ENCODE results near the gene DEFB113.

DNA sequence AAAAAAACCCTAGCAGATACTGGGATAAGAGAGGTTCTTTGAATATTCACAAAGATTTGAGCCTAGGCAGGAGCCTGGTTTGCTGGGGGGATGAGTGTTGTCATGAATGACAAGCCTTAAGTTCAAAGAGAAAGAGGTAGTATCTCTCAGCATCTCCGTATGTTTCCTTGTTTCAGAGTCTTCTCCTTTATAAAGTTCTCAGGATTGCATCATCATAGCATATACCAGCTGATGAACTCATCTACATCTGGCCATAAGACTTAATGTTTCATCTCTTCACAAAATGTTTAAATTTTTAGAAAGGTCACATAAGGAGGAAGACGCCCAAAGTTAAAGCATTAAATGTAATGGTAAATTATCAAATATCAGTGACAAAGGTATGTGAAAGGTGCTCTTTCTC lies 22.6 kb downstream of the DEFB113 start:
- TF ChIP-seq, protein P1, sequence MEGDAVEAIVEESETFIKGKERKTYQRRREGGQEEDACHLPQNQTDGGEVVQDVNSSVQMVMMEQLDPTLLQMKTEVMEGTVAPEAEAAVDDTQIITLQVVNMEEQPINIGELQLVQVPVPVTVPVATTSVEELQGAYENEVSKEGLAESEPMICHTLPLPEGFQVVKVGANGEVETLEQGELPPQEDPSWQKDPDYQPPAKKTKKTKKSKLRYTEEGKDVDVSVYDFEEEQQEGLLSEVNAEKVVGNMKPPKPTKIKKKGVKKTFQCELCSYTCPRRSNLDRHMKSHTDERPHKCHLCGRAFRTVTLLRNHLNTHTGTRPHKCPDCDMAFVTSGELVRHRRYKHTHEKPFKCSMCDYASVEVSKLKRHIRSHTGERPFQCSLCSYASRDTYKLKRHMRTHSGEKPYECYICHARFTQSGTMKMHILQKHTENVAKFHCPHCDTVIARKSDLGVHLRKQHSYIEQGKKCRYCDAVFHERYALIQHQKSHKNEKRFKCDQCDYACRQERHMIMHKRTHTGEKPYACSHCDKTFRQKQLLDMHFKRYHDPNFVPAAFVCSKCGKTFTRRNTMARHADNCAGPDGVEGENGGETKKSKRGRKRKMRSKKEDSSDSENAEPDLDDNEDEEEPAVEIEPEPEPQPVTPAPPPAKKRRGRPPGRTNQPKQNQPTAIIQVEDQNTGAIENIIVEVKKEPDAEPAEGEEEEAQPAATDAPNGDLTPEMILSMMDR (IDR thresholded peaks at IDR 0.05), result no peak
- no peak for TF ChIP-seq POLR2A (IDR thresholded peaks at IDR 0.05)

Measured in uterus (tissue), 2 donors.